ENCODE measurements around the gene CACNA2D2. TPM values are rescaled to one million over a fixed set of nuclear protein-coding genes. Genes with fewer than 3 reads are reported as not detected.

The CACNA2D2 gene
- total and polyA plus RNA-seq, 2 of the 13 experiments (the other 11 are each of a cell fraction or from before 2014, with no cell fraction given) = not detected

- TF ChIP-seq TSC22D2 (CRISPR knock-in tag; IDR thresholded peaks at IDR 0.05; ENCODE audit: borderline replicate concordance) = no peak
- no peak for TF ChIP-seq KLF6 (CRISPR knock-in tag; IDR thresholded peaks at IDR 0.05)
- no peak for TF ChIP-seq ZNF136 (CRISPR knock-in tag; IDR thresholded peaks at IDR 0.05; ENCODE audit: low read depth)
- TF ChIP-seq CREB1 (IDR thresholded peaks at IDR 0.05) = no peak
- TF ChIP-seq CREB1 (CRISPR knock-in tag; IDR thresholded peaks at IDR 0.05) = no peak
- TF ChIP-seq ZNF652 (CRISPR knock-in tag; IDR thresholded peaks at IDR 0.05; ENCODE audit: borderline replicate concordance, low read depth) = no peak
- TF ChIP-seq ZC3H13 (CRISPR knock-in tag; IDR thresholded peaks at IDR 0.05) = no peak
- TF ChIP-seq PPARG (CRISPR knock-in tag; conservative IDR thresholded peaks at IDR 0.05) = no peak
- TF ChIP-seq NAIF1 (CRISPR knock-in tag; IDR thresholded peaks at IDR 0.05; ENCODE audit: borderline replicate concordance) = no peak
- no peak for TF ChIP-seq ZNF207 (IDR thresholded peaks at IDR 0.05; ENCODE audit: borderline replicate concordance)
- TF ChIP-seq DRAP1 (CRISPR knock-in tag; IDR thresholded peaks at IDR 0.05) = no peak
- no peak for TF ChIP-seq ONECUT2 (CRISPR knock-in tag; IDR thresholded peaks at IDR 0.05)
- no peak for TF ChIP-seq RFX5 (IDR thresholded peaks at IDR 0.05; ENCODE audit: low read depth, low read length)
- TF ChIP-seq PHF21A (CRISPR knock-in tag; IDR thresholded peaks at IDR 0.05) = no peak
- TF ChIP-seq KLF12 (CRISPR knock-in tag; IDR thresholded peaks at IDR 0.05; ENCODE audit: borderline replicate concordance) = no peak
- no peak for TF ChIP-seq ZXDC (CRISPR knock-in tag; IDR thresholded peaks at IDR 0.05)
- 0 out of 2 replicates have a peak, but pooled peaks have one; percentile 26 for TF ChIP-seq BORCS8-MEF2B (CRISPR knock-in tag; IDR thresholded peaks at IDR 0.05)
- TF ChIP-seq ZSCAN21 (CRISPR knock-in tag; IDR thresholded peaks at IDR 0.05; ENCODE audit: borderline replicate concordance) = no peak
- no peak for TF ChIP-seq U2AF1 (optimal IDR thresholded peaks at IDR 0.05; ENCODE audit: low read depth, low read length)
- no peak for TF ChIP-seq ZNF781 (CRISPR knock-in tag; IDR thresholded peaks at IDR 0.05; ENCODE audit: borderline replicate concordance, not compliant biosample characterization)
- no peak for TF ChIP-seq UBTF (CRISPR knock-in tag; IDR thresholded peaks at IDR 0.05)
Observed at GRCh38 chr3:50319894-50320625, 183.4 kb downstream of the CACNA2D2 start (continued).

Data from HepG2 (cell line).